Measurements from ENCODE around the gene TRAF1. TPM values are rescaled to one million over a fixed set of nuclear protein-coding genes. Genes with fewer than 3 reads are reported as not detected.

Gene TRAF1
- total RNA-seq, 2 donors from 2014 or later = 3.6 to 8.2 TPM

DNA sequence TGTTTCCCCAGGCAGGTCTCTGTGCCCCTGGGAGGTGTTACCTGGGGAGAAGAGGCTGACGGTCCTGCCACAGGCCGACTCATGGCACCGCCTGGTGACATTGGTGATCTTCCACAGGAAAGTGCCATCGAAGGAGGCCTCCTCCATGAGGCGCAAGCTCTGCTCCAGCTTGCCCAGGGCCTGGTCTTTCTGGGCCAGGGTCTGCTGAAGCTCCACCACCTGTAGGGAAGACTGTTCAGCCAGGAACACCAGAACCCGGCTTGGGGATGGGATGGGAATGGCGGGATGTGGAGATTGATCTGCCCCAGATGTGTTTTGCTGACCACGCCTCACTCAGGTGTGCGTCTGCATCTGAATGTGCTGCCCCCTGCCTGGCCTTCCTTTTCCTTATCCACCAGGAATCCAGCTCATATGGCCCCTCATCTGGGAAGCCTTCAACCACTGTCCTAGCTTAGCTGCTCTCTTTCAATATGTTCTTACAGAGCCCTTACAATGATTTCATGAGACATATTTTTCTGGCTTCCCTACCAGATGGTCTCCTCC, 15.2 kb downstream of the TRAF1 start:
- WGBS, 2 experiments (ENCODE audit: insufficient coverage in 1 of 2, insufficient read length in 1 of 2) = 86 to 91% methylated on average over 9 of the region's 9 CpGs
- TF ChIP-seq, protein P1, sequence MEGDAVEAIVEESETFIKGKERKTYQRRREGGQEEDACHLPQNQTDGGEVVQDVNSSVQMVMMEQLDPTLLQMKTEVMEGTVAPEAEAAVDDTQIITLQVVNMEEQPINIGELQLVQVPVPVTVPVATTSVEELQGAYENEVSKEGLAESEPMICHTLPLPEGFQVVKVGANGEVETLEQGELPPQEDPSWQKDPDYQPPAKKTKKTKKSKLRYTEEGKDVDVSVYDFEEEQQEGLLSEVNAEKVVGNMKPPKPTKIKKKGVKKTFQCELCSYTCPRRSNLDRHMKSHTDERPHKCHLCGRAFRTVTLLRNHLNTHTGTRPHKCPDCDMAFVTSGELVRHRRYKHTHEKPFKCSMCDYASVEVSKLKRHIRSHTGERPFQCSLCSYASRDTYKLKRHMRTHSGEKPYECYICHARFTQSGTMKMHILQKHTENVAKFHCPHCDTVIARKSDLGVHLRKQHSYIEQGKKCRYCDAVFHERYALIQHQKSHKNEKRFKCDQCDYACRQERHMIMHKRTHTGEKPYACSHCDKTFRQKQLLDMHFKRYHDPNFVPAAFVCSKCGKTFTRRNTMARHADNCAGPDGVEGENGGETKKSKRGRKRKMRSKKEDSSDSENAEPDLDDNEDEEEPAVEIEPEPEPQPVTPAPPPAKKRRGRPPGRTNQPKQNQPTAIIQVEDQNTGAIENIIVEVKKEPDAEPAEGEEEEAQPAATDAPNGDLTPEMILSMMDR (conservative IDR thresholded peaks at IDR 0.05) = peak; percentile 32
- H3K27ac ChIP-seq (ENCODE audit: low read depth, low read length) = no peak overlapping the region
- H3K9me3 ChIP-seq (ENCODE audit: control insufficient read depth, low read length) = no peaks in the 10 kb centered on the region
- peaks cover 8% of the 10 kb centered on the region for H3K4me1 Mint-ChIP-seq
- no peak overlapping the region for H3K4me3 Mint-ChIP-seq
- no peak overlapping the region for H3K27ac Mint-ChIP-seq
- H3K27me3 ChIP-seq (ENCODE audit: control insufficient read depth, insufficient read depth, low read length, poor library complexity, severe bottlenecking) = no peaks in the 10 kb centered on the region
- no peak overlapping the region for H3K9ac ChIP-seq (ENCODE audit: extremely low read depth, low read length, poor library complexity, severe bottlenecking)
- no peak for DNase-seq
- no peak overlapping the region for H3K4me3 ChIP-seq (ENCODE audit: low read length)
- H3K36me3 ChIP-seq (ENCODE audit: control insufficient read depth, insufficient read depth, low read length) = no peaks in the 10 kb centered on the region
- H3K27me3 Mint-ChIP-seq (ENCODE audit: insufficient read depth) = peaks cover 2% of the 10 kb centered on the region
- H3K4me1 ChIP-seq (ENCODE audit: control insufficient read depth, insufficient read depth, low read length) = no peaks in the 10 kb centered on the region
- H3K9me3 Mint-ChIP-seq = no peaks in the 10 kb centered on the region
- H3K36me3 Mint-ChIP-seq (ENCODE audit: low read depth) = no peaks in the 10 kb centered on the region

GRCh38 chr9:120910643-120911042, 16.0 kb downstream of the TRAF1 start:
- Mint-ChIP-seq H3K27me3 (ENCODE audit: insufficient read depth) (peaks cover 2% of the 10 kb centered on the region), H3K4me1 (peaks cover 7% of the 10 kb centered on the region), H3K9me3 (no peaks in the 10 kb centered on the region), H3K27ac (no peak overlapping the region), H3K4me3 (no peak overlapping the region), H3K36me3 (ENCODE audit: low read depth) (no peaks in the 10 kb centered on the region)
- WGBS, 2 experiments (ENCODE audit: insufficient coverage in 1 of 2, insufficient read length in 1 of 2) = 95% methylated on average over 2 to 3 of the region's 3 CpGs
- no peaks in the 10 kb centered on the region for H3K9me3 ChIP-seq (ENCODE audit: control insufficient read depth, low read length)
- no peak overlapping the region for H3K4me3 ChIP-seq (ENCODE audit: low read length)
- no peaks in the 10 kb centered on the region for H3K4me1 ChIP-seq (ENCODE audit: control insufficient read depth, insufficient read depth, low read length)
- no peak for DNase-seq
- H3K27me3 ChIP-seq (ENCODE audit: control insufficient read depth, insufficient read depth, low read length, poor library complexity, severe bottlenecking) = no peaks in the 10 kb centered on the region
- no peak overlapping the region for H3K27ac ChIP-seq (ENCODE audit: low read depth, low read length)
- TF ChIP-seq, protein P1 (conservative IDR thresholded peaks at IDR 0.05) = no peak
- no peaks in the 10 kb centered on the region for H3K36me3 ChIP-seq (ENCODE audit: control insufficient read depth, insufficient read depth, low read length)
- H3K9ac ChIP-seq (ENCODE audit: extremely low read depth, low read length, poor library complexity, severe bottlenecking) = no peak overlapping the region

DNA sequence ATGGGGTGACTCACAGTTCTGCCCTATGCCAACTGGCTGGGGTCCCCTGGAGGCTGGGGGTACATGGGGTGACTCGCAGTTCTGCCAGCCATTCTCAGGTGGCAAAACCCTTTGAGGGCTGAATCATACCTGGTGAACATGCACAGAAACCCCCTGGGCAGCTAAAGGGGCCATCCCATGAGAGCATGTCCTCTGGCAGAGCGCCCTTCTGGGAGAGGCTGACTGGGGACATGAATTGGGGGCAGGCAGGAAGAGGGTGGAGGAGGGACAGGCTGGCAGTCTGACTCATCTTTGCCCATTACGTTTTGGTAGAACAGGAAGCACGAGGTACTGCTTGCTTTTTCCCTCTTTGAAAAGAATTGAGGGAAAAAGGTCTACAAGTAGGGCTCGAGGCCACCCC, 16.7 kb downstream of the TRAF1 start:
- Histone ChIP-seq H3K9ac (ENCODE audit: extremely low read depth, low read length, poor library complexity, severe bottlenecking) (no peak overlapping the region), H3K4me3 (ENCODE audit: low read length) (no peak overlapping the region), H3K36me3 (ENCODE audit: control insufficient read depth, insufficient read depth, low read length) (no peaks in the 10 kb centered on the region), H3K27me3 (ENCODE audit: control insufficient read depth, insufficient read depth, low read length, poor library complexity, severe bottlenecking) (no peaks in the 10 kb centered on the region), H3K9me3 (ENCODE audit: control insufficient read depth, low read length) (no peaks in the 10 kb centered on the region), H3K27ac (ENCODE audit: low read depth, low read length) (no peak overlapping the region), H3K4me1 (ENCODE audit: control insufficient read depth, insufficient read depth, low read length) (no peaks in the 10 kb centered on the region)
- peaks cover 2% of the 10 kb centered on the region for H3K27me3 Mint-ChIP-seq (ENCODE audit: insufficient read depth)
- H3K9me3 Mint-ChIP-seq = no peaks in the 10 kb centered on the region
- H3K4me1 Mint-ChIP-seq = peaks cover 8% of the 10 kb centered on the region
- 70 to 78% methylated on average over 5 of the region's 5 CpGs for WGBS, 2 experiments (ENCODE audit: insufficient coverage in 1 of 2, insufficient read length in 1 of 2)
- no peak overlapping the region for H3K4me3 Mint-ChIP-seq
- DNase-seq = no peak
- H3K36me3 Mint-ChIP-seq (ENCODE audit: low read depth) = no peaks in the 10 kb centered on the region
- TF ChIP-seq, protein P1 (conservative IDR thresholded peaks at IDR 0.05) = no peak
- no peak overlapping the region for H3K27ac Mint-ChIP-seq

Data from endodermal cell (in vitro differentiated cells).